Measurements from ENCODE around the gene NUDT2. TPM values are rescaled to one million over a fixed set of nuclear protein-coding genes. Genes with fewer than 3 reads are reported as not detected.
"Not testable (repeated sequence)": the region's sequence is repeated elsewhere in the genome, so short reads cannot be mapped to it uniquely, and the experiment has no call there.

Gene NUDT2
- total RNA-seq, 1 donor from 2014 or later: 25.4 TPM

DNA sequence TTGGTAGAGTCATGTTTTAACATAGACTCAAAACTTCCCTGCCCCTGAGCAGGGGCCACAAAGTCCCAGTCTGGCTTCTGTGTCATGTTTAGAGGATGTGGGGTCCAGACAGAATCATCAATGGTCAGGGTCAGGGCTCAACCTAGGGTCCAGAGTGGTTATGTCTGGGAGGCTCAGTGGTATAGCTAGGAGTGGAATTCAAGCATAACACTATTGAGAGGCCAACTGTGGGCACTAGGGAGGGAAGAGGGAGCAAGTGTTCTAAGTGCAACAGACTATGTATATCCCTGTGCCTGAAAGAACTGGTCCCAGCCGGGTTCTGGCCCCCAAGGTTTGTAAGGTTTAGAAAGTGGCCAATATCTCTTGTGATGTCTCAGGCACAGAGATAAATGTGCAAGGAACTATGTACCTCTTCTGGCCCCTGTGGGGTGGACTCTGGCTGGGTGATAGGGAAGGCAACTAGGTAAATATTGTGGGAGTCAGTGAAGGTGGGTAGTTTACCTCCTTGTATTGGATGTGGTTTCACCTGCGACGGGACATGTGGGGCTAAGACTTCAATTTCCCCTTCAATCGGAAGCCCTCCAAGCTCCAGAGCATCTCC, 33.3 kb downstream of the NUDT2 start:
- Mint-ChIP-seq H3K36me3 (peaks cover 9% of the 10 kb centered on the region), H3K4me3 (no peak overlapping the region), H3K27ac (no peak overlapping the region), H3K9me3 (peaks cover 15% of the 10 kb centered on the region), H3K27me3 (no peaks in the 10 kb centered on the region), H3K4me1 (ENCODE audit: unreplicated experiment) (peaks cover 18% of the 10 kb centered on the region)
- DNase-seq (ENCODE audit: extremely low spot score, unreplicated experiment): no peak
- TF ChIP-seq, protein P1, sequence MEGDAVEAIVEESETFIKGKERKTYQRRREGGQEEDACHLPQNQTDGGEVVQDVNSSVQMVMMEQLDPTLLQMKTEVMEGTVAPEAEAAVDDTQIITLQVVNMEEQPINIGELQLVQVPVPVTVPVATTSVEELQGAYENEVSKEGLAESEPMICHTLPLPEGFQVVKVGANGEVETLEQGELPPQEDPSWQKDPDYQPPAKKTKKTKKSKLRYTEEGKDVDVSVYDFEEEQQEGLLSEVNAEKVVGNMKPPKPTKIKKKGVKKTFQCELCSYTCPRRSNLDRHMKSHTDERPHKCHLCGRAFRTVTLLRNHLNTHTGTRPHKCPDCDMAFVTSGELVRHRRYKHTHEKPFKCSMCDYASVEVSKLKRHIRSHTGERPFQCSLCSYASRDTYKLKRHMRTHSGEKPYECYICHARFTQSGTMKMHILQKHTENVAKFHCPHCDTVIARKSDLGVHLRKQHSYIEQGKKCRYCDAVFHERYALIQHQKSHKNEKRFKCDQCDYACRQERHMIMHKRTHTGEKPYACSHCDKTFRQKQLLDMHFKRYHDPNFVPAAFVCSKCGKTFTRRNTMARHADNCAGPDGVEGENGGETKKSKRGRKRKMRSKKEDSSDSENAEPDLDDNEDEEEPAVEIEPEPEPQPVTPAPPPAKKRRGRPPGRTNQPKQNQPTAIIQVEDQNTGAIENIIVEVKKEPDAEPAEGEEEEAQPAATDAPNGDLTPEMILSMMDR (conservative IDR thresholded peaks at IDR 0.05): no peak

DNA sequence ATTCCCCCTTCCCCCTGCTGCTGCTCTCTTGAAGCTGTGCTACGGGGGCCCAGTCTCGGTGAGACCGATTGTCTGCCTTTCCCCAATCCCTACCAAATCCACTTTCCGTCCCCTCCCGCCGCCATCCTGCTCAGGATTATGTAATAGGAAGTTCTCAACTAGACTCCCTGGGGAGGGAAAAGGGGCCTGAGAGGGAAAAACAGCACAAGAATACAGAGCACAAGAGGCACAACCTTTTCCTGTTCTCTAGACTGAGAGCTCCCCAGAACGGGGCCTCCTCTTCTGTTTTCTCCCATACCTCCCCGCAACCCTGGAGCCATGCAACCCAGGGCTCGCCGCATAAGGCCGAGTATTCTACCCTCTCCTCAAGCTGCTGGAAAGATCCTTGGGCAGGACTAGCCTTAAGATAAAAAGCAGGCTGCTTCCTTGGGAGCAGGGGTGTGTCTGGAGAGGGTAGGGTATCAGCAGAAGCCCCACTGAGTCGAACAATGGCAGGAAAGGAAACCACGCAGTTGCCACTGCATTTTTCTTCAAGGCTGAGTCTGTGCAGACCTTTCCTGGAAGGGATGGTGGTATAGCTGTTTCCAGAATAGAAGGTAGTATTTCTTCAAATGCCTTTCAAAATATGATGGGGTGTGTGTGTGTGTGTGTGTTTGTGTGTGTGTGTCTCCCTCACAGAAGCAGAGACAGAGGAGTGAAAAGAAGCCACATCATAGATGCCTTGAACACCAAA, 34.4 kb downstream of the NUDT2 start:
- Mint-ChIP-seq H3K27ac (peak overlapping the region; percentile 66), H3K4me1 (ENCODE audit: unreplicated experiment) (peaks cover 18% of the 10 kb centered on the region), H3K27me3 (no peaks in the 10 kb centered on the region), H3K4me3 (peak overlapping the region; percentile 49), H3K36me3 (peaks cover 14% of the 10 kb centered on the region), H3K9me3 (peaks cover 15% of the 10 kb centered on the region)
- TF ChIP-seq, protein P1 (conservative IDR thresholded peaks at IDR 0.05): no peak
- DNase-seq (ENCODE audit: extremely low spot score, unreplicated experiment): no peak

- H3K4me1 Mint-ChIP-seq (ENCODE audit: unreplicated experiment): peaks cover 22% of the 10 kb centered on the region
- H3K4me3 Mint-ChIP-seq: no peak overlapping the region
- H3K27ac Mint-ChIP-seq: no peak overlapping the region
- H3K27me3 Mint-ChIP-seq: no peaks in the 10 kb centered on the region
- DNase-seq (ENCODE audit: extremely low spot score, unreplicated experiment): no peak
- peaks cover 20% of the 10 kb centered on the region for H3K36me3 Mint-ChIP-seq
- TF ChIP-seq, protein P1 (conservative IDR thresholded peaks at IDR 0.05): no peak
- H3K9me3 Mint-ChIP-seq: peaks cover 17% of the 10 kb centered on the region
These were observed 35.9 kb downstream of the NUDT2 start for GRCh38 chr9:34365282-34365681.

- no peak overlapping the region for H3K4me3 Mint-ChIP-seq
These were observed 37.0 kb downstream of the NUDT2 start for GRCh38 chr9:34366365-34366764.

DNA sequence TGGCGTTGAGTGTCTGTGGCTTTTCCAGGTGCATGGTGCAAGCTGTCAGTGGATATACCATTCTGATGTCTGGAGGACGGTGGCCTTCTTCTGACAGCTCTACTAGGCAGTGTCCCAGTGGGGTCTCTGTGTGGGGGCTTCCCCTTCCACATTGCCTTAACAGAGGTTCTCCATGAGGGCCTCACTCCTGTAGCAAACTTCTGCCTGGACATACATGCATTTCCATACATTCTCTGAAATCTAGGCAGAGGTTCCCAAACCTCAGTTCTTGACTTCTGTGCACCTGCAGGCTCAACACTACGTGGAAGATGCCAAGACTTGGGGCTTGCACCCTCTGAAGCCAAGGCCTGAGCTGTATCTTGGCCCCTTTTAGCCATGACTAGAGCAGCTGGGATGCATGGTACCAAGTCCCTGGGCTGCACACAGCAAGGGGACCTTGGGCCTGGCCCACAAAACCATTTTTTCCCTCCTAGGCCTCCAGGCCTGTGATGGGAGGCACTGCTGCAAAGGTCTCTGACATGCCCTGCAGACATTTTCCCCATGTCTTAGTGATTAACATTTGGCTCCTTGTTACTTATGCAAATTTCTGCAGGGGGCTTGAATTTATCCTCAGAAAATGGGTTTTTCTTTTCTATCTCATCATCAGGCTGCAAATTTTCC, 38.5 kb downstream of the NUDT2 start:
- Mint-ChIP-seq H3K36me3 (peaks cover 23% of the 10 kb centered on the region), H3K9me3 (peaks cover 17% of the 10 kb centered on the region), H3K4me1 (ENCODE audit: unreplicated experiment) (peaks cover 22% of the 10 kb centered on the region)
- not testable (repeated sequence) for H3K27me3 Mint-ChIP-seq; H3K27ac Mint-ChIP-seq; DNase-seq (ENCODE audit: extremely low spot score, unreplicated experiment); H3K4me3 Mint-ChIP-seq

More at GRCh38 chr9:34366365-34366764, 37.0 kb downstream of the NUDT2 start:
- Mint-ChIP-seq H3K27me3 (no peaks in the 10 kb centered on the region), H3K9me3 (peaks cover 17% of the 10 kb centered on the region), H3K4me1 (ENCODE audit: unreplicated experiment) (peaks cover 22% of the 10 kb centered on the region), H3K36me3 (peaks cover 23% of the 10 kb centered on the region), H3K27ac (no peak overlapping the region)
- DNase-seq (ENCODE audit: extremely low spot score, unreplicated experiment): no peak
- TF ChIP-seq, protein P1 (conservative IDR thresholded peaks at IDR 0.05): no peak

GRCh38 chr9:34368796-34369195, 39.4 kb downstream of the NUDT2 start:
- not testable (repeated sequence) for H3K4me3 Mint-ChIP-seq

More at GRCh38 chr9:34368796-34369195, 39.4 kb downstream of the NUDT2 start:
- not testable (repeated sequence) for H3K27me3 Mint-ChIP-seq; DNase-seq (ENCODE audit: extremely low spot score, unreplicated experiment); H3K27ac Mint-ChIP-seq
- H3K36me3 Mint-ChIP-seq: peaks cover 23% of the 10 kb centered on the region
- H3K4me1 Mint-ChIP-seq (ENCODE audit: unreplicated experiment): peaks cover 14% of the 10 kb centered on the region
- H3K9me3 Mint-ChIP-seq: peaks cover 17% of the 10 kb centered on the region

Measured in type B pancreatic cell (in vitro differentiated cells).